Fibroblast of peridontal ligament (primary cell): Measurements from ENCODE around the gene INPP4B.
A peak's percentile ranks its signal among the peaks of the same experiment; 100 is the strongest.

Experiments used
- DNase-seq: peaks from one replicate; pipeline ENCODE4 v3.0.0-alpha.2; 2010; ENCODE audit errors: extremely low read depth

Gene INPP4B

DNA sequence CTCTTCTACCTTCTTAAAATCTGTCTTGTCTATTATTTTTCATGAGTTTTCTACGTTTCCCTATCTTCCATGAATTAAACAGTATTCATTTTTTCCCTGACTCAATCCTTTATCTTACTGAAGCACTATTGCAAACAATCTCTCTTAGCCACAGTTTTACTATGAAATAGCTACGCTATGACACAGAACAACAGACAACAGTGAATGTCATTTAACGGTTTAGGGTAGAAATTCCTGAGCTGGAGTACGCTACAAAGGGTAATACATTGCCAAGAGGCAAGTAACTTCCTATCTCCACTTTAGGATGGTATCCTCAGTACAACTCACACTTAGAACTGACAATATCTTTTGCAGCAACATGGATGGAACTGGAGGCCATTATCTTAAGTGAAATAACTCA lies 552.6 kb downstream of the INPP4B start:
- DNase-seq: no peak

DNA sequence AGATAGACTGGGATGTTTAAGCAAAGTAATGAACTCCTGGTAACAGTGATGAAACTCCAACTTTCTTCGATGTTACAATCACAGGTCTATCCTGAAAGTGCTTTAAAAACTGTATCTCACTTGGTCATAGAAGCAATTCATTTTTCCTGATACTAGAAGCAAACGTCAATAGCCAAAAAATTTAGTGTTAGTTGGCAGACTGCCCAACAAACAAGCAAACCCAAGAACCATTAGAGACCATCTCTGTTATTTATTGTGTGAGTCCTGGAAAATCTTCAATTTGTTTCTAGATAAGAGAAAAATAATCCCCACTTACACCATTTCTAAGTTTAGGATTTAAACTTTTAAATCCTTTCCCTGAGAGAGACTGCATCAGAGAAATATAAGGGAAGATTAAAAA lies 553.9 kb downstream of the INPP4B start:
- DNase-seq: no peak

DNA sequence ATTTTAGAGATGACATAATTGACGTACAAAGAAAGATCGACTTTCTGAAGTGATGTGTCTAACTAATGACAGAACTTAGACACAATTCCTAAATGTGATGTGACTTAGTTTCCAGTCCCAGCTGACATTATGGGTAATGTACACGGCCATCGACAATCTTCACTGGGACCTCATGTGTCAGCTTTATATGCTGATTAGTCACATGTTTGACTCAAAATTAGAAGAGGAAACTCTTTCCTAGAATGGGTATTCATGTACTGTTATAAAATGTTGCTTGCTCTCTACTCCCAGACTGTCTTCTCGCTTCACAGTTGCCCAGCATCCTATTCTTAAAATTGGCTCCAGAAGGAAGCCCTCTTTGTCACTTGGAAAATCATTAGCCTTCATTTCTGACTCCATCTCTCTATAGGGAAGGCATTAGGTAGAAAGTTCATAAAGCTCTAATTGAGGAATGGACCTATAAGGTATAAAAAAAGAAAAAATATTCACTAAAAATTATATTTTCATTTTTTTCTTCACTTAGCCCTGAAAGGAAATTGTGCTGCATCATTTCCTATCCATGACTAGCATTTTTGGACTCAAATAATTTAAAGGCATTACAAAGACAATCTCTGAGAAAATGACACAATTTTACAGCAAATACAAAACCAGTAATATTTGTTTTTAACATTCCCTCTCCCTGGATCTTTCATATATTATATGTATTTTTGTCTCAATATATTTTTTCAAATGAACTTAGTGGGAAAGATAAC lies 554.6 kb downstream of the INPP4B start:
- DNase-seq: no peak

- no peak for DNase-seq
Observed at GRCh38 chr4:142287371-142287770, 558.7 kb downstream of the INPP4B start.

DNA sequence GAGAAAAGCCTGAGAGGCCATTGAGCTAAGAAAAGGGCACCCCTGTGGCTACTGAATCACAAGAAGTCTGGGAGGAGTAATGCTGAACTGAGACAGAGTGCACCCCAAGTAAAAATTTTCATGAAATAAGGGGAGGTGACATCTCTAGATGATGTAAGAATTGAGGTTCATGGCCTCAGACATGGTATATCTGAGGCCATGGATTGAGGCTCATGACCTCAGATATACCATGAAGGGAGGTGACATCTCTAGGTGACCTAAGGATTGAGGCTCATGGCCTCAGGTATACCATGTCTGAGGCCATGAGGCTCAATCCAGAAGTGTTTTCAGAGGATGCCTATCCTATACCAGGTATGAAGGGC lies 560.9 kb downstream of the INPP4B start:
- DNase-seq: no peak

GRCh38 chr4:142284402-142285221 lies 561.5 kb downstream of the INPP4B start:
- no peak for DNase-seq

- DNase-seq: no peak
Observed at GRCh38 chr4:142282870-142283431, 563.1 kb downstream of the INPP4B start.

DNA sequence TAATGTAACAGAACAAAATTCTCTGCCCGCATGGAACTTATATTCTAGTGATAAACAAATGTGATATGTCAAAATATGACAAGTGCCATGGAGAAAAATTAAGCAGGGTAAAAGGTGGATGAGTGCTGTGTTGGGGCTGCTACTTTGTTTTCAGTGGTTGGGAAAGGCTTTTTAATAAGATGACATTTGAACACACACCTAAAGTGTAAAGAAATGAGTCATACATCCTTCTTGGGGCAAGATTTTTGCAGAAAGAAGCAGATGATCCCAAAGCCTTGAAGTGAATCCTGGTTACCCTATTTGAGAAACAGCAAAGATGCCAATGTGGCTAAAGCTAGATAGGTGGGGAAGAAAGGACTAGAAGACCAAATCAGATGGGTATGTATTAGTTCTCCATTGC lies 564.1 kb downstream of the INPP4B start:
- no peak for DNase-seq

- no peak for DNase-seq
Observed at GRCh38 chr4:142278663-142279062, 567.4 kb downstream of the INPP4B start.

DNA sequence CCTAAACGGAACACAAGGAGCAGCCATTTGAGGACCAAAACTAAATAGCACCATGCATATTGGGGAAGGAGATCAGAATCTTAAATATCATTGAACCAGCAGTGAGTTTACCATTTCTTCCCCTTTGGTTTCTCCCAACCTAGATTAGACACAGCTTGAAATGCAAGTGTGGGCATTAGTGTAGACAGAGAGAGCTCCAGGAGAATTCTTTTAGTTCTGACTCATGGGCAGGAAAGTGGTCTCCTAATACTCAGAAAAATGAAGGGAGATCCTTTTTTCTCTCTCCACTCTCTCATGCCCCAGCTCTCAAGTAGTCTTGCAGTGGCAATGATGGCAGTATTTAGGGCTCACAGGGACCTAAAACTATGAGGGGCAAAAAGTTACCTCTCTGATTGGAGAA lies 567.9 kb downstream of the INPP4B start:
- no peak for DNase-seq

DNA sequence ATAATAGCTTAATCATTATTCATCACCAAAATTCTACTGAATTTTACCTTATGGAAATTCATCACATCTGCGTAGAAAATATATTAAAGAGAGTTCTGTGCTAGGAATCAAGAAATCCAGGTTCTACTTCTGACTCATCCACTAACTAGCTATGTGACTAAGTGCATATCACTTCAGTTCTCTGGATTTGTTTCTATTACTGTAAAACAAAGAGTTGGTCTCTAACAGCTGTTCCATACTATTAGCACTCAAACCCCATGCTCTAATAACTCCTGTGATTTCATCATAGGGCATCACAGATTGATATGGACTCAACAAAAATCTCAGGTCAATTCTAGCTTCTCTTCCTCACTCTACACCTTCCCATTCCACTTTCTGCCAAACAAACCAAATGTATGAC lies 572.0 kb downstream of the INPP4B start:
- DNase-seq: peak; percentile 23

- DNase-seq: no peak
Observed at GRCh38 chr4:142272452-142272851, 573.6 kb downstream of the INPP4B start.

- no peak for DNase-seq
Observed at GRCh38 chr4:142271832-142272231, 574.3 kb downstream of the INPP4B start.

- DNase-seq: no peak
Observed at GRCh38 chr4:142267101-142267500, 579.0 kb downstream of the INPP4B start.

DNA sequence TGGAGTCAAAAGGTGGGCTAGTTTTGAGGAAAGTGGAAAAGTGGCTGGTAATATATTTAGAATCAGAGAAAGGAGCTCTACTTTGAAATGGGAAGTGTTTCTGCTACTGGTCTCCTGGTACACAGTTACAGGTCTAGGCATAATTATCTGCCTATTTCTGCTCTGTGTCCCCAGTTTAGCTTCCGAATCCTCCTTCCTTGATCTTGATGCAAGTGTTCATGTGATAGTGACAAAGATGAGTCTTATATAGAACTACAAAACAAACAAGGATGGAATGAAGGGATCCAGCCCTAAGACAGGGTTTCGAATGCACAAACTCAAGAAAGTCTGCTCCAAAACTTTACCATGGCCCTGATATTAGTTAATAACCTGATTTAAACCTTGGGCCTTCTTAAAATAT lies 580.2 kb downstream of the INPP4B start:
- no peak for DNase-seq

GRCh38 chr4:142265536-142265935 lies 580.6 kb downstream of the INPP4B start:
- DNase-seq: peak; percentile 26

DNA sequence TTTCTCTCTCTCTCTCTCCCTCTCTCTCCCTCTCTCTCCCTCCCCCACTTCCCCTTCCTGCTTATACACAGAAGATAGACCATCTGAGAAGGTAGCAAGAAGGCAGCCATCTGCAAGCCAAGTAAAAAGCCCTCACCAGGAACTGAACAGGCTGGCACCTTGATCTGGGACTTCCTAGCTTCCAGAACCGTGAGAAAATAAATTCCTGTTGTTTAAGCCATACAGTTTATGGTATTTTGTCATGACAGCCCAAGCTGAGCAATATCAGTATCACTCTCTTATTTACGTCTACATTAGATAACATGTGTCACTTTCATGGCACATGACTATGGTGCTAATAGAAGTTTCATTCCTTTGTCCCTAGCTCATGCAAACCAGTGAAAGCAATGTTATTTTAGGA lies 581.1 kb downstream of the INPP4B start:
- DNase-seq: no peak

GRCh38 chr4:142262956-142263355 lies 583.1 kb downstream of the INPP4B start:
- no peak for DNase-seq

DNA sequence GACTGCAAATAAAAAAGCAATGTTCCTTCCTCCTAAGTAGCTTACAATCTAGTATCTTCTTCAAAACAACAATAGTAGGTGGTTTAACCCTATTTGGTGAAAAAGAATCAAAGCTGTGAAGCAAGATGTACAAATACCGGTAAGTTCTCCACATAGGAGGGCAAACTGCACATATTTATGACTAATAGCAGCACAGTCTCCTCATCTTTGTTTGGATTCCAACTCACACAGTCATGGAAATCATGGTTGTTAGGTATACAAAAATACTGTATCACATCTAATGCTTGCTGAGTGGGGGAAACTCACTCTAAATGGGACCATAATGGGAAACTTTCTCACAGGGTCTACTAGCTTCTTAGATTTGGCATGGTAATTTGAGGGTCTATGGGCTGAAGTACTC lies 597.2 kb downstream of the INPP4B start:
- peak; percentile 66 for DNase-seq

DNA sequence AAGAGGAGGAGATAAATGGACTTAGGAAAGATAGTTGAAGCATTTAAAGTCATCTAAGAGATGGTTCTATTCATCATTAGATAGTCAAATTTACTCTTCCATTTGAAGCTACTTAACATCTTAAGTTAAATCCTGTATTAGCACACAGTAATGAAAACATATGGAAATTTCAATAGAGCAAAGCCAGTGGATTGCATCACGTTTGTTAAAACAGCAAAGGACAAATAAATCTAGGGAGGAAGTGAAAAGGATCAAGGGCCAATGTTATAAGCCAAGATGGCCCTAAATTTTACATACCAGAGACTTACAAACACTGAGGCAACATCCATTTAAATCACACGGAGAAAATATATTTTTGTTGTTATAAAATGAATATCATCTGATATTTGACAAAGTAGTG lies 602.8 kb downstream of the INPP4B start:
- DNase-seq: no peak

GRCh38 chr4:142242156-142242555 lies 603.9 kb downstream of the INPP4B start:
- peak; percentile 50 for DNase-seq

GRCh38 chr4:142238589-142238988 lies 607.5 kb downstream of the INPP4B start:
- peak; percentile 67 for DNase-seq

- DNase-seq: no peak
Observed at GRCh38 chr4:142236268-142236667, 609.8 kb downstream of the INPP4B start.
